HL-60 (cell line): ENCODE data around the gene KRTAP10-8.

Source experiments
- GABPA ChIP-seq: IDR thresholded peaks from 2 replicates; pipeline ENCODE4 v1.6.1; 2012; ENCODE audit warnings: low read depth
- POLR2AphosphoS5 ChIP-seq: IDR thresholded peaks from 2 replicates; pipeline ENCODE4 v1.6.1; 2012; ENCODE audit warnings: low read depth
- SPI1 ChIP-seq: IDR thresholded peaks from 2 replicates; pipeline ENCODE4 v1.6.1; 2012; ENCODE audit warnings: low read depth, mild to moderate bottlenecking, borderline replicate concordance
- TF ChIP-seq, protein P1 (sequence below): IDR thresholded peaks from one replicate; pipeline ENCODE4 v1.5.1; 2011; ENCODE audit warnings: low read length, control low read depth, inconsistent platforms; ENCODE audit not compliant: insufficient read depth
- TF ChIP-seq, protein P2 (sequence below): IDR thresholded peaks from 2 replicates; pipeline ENCODE4 v1.6.1; 2012; ENCODE audit warnings: low read depth; ENCODE audit not compliant: insufficient replicate concordance

DNA sequence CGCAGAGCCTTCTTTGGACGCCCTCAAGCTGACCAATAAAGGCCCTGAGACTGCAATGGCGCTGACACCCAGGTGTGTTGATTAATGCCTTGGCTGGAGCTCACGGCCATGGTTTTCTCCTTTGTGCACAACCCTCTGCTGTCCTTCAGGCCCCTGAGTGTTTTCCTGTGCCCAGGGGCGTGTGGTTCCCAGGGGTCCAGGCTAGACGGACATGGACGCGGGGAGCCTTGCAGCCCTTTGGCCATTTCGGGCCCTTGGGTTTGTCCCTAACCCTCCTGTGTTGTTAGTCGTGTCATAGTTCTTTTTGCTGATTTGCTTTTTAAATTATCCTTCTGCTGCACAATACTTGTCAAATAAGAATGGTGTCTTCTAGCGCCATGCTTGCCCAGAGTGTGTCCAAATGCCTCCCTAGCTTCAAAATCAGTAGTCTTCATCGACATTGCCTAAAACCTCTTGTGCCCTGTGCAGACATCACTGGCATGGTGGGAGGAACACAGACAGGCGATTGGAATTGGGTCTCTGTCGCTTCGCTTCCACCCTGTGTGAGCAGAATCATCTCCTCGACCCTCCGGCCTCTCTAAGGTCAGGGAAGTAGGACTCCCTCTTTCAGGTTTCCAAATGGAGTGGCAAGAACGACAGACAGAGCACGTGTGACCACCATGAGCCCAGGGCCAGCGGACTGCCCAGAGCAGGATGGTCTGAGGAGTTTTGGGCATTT, 36.4 kb upstream of the KRTAP10-8 start:
- TF ChIP-seq GABPA: no peak
- TF ChIP-seq, protein P1, sequence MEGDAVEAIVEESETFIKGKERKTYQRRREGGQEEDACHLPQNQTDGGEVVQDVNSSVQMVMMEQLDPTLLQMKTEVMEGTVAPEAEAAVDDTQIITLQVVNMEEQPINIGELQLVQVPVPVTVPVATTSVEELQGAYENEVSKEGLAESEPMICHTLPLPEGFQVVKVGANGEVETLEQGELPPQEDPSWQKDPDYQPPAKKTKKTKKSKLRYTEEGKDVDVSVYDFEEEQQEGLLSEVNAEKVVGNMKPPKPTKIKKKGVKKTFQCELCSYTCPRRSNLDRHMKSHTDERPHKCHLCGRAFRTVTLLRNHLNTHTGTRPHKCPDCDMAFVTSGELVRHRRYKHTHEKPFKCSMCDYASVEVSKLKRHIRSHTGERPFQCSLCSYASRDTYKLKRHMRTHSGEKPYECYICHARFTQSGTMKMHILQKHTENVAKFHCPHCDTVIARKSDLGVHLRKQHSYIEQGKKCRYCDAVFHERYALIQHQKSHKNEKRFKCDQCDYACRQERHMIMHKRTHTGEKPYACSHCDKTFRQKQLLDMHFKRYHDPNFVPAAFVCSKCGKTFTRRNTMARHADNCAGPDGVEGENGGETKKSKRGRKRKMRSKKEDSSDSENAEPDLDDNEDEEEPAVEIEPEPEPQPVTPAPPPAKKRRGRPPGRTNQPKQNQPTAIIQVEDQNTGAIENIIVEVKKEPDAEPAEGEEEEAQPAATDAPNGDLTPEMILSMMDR: no peak
- TF ChIP-seq, protein P2, sequence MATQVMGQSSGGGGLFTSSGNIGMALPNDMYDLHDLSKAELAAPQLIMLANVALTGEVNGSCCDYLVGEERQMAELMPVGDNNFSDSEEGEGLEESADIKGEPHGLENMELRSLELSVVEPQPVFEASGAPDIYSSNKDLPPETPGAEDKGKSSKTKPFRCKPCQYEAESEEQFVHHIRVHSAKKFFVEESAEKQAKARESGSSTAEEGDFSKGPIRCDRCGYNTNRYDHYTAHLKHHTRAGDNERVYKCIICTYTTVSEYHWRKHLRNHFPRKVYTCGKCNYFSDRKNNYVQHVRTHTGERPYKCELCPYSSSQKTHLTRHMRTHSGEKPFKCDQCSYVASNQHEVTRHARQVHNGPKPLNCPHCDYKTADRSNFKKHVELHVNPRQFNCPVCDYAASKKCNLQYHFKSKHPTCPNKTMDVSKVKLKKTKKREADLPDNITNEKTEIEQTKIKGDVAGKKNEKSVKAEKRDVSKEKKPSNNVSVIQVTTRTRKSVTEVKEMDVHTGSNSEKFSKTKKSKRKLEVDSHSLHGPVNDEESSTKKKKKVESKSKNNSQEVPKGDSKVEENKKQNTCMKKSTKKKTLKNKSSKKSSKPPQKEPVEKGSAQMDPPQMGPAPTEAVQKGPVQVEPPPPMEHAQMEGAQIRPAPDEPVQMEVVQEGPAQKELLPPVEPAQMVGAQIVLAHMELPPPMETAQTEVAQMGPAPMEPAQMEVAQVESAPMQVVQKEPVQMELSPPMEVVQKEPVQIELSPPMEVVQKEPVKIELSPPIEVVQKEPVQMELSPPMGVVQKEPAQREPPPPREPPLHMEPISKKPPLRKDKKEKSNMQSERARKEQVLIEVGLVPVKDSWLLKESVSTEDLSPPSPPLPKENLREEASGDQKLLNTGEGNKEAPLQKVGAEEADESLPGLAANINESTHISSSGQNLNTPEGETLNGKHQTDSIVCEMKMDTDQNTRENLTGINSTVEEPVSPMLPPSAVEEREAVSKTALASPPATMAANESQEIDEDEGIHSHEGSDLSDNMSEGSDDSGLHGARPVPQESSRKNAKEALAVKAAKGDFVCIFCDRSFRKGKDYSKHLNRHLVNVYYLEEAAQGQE: no peak
- TF ChIP-seq POLR2AphosphoS5: no peak
- no peak for TF ChIP-seq SPI1
